Occipital lobe (tissue), 2 donors: ENCODE measurements around the gene PMEPA1. TPM values are rescaled to one million over a fixed set of nuclear protein-coding genes. Genes with fewer than 3 reads are reported as not detected.

ENCODE experiments used
- DNase-seq: peaks from one replicate; lab custom pipeline; 2025; lab: John Stamatoyannopoulos, UW
- total RNA-seq: library from RNA; depleted of rRNA; stranded (reverse); fragments of >200 nt; gene quantifications from one replicate; pipeline ENCODE4 v1.2.3, GENCODE V29; 2014

The PMEPA1 gene
- total RNA-seq, 1 donor from 2014 or later = 8.3 TPM

DNA sequence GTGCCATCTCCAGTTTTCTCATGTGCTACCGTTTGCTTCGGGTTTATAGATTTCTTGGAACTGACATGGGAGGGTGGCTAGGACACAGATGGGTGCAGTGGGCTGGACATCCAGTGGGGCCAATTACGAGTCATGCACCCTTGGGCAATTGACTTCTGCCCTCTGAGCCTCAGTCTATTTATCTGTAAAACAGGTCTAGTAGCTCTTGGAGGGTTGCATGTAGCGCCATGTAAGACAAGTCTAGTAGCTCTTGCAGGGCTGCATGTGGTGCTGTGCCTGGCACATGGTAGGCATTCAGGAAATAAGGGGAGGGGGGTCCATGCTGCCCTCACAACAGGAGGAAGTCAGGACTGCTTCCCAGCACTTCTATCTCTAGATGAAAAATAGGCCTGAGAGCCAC lies 15.3 kb downstream of the PMEPA1 start:
- DNase-seq = no peak

DNA sequence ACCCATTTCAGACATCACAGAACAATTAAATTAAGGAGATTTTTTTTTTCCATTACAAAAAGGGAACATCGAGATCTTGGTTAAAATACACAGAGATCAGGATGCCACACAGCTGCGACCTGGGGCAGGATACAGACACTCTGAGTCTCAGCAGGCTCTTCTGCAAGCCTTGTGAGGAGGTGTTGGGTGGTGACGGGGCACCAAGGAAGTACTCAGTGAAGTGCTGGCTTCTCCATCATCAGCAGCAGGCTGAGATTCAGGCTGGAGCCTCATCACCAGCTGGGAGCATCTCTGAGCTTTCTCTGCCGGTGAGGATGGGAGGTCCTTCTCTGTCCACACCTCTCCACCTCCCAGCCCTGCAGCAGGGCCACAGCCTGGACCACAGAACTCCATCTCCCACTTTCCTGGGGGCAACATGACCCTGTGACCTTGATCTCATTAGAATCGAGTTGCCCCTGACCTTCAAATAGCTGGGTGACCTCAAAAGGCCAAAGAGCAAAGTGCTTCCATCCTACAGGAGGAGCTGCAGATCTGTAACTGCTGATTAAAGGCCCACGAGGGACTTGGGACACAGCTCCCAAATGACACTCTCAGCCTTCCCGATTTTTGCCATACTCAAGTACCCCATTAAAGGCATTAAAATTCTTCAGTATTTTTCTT lies 16.0 kb downstream of the PMEPA1 start:
- DNase-seq = no peak

DNA sequence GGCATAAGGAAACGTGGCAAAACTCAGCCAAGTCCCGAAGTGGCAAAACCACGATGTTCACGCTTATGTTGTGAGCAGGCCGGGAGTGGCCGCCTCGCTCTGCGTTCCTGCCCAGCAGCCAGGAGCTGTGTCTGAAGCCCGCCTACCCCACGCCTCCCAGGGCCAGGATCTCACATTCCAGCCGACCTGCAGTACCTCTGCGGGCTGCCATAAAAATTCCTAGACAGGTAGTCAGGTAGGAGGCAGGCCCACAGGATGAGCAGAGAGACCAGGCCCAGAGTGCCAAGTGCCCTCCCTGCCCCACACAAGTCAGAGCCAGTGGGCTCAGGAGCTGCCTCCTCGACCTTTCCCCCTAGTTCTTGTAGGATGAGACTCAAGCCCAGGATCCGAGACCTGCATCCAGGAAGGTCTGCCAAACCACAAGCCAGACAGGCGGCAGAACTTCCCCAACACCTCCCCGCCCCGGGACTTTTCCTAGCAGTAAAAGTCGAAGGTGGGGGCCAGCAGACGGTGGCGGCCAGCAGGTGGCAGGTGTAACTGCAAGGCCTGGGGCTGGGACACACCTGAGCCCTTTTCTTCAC lies 16.7 kb downstream of the PMEPA1 start:
- DNase-seq = no peak

DNA sequence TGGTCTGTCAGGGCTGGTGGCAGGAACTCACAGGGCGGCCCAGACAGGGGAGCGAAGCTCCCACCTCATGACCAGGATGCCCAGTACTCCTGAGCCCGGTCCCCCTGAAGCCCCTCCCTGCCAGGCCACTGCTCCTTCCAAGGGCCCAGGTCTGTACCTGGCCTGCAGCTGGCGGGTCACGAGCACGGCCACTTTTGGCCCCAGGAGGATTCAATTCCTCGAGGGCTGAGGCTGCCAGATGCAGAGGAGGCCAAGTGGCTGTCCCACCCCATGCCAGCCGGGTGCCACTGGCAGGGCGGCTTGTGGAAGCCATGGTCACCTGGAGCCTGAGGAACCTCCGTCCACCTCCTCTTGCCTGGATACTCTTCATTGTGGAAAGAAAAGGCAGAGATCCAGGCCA lies 17.4 kb downstream of the PMEPA1 start:
- no peak for DNase-seq

DNA sequence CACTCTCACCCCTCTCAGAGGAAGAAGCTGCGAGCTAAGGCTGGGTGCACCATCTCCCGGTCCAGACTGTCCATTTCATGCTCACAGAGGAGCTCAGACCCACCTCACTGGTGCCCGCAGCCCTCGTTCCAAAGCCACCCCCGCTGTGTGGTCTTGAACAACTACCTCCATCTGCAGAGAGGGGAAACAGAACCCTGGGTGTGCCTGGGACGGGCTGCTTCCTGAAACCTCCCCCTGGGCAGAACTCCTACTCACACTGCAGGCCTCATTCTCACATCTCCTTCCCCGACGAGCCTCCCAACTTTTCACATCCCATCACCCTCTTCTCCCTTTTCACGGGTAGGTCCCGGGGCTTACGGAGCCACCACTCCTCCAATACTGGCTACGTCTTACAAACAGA lies 18.1 kb downstream of the PMEPA1 start:
- no peak for DNase-seq

DNA sequence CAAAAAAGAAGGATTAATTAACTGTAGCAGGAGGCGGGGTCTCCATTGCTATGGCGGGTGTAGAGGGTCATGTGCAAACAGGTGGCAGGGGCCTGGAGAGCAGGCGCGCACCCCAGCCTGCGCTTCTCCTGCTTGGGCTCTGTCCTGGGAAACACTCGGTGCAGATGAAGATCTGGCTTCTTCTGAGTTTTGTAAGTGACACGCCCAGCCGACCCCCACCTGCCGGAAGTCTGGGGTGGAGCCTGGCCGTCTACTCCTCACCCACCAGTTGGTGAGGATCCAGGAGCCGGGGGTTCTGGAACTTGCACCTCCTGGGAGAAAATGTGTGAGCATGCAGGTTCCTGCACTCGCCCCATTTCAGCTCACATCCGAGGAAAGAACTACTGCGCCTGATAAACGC lies 19.3 kb downstream of the PMEPA1 start:
- no peak for DNase-seq

DNA sequence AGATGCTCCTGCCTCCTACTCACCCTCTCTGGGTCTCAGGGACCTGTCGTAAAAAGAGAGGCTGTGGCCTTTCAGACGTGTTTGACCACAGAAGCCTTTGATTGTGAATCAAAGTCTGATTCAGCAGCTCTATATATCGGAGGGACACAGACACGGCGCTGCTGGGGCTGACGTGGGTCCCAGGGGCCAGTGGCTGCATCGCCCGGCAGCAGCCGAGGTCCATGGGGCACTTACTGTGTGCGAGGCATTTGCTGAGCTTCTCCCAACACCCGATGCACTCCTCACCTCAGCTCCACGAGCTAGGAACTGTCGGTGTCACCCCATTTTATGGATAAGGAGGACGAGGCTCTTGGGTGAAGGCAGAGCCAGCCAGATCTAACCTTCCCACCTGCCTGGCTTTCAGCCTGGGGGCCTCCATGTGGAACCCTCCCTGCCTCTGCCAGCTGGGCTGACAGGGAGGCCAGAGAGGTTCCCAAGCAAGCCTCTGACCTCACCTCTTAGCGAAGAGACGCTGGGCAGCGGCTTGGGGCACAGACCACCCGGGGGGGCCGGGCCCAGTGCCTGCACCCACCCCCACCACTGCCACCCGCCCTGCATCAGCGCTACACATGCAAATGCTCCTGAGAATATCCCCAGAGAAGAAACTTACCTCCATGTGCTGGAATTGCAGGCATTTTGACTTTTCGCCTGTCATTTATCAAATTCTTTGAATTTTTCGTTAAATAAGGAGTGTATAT lies 19.9 kb downstream of the PMEPA1 start:
- no peak for DNase-seq

DNA sequence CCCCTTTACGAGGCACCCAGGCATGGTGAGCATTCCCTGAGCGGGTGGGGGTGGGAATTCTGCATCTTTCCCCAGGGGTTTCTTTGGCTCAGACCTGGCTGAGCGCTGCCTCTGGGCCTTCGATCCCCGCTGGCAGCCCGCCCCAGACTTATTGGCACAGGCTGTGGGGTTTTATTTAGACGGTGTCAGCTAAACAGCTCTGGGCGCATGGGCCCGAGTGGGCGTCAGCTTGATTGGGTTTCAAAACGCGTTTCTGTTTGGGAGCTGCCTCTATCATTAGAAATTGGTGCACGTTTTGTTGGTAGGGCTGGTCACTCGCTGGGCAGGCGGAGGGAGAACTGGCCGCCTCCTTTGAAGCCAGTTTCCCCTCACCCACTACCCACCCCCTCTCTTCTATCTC lies 21.0 kb downstream of the PMEPA1 start:
- no peak for DNase-seq

DNA sequence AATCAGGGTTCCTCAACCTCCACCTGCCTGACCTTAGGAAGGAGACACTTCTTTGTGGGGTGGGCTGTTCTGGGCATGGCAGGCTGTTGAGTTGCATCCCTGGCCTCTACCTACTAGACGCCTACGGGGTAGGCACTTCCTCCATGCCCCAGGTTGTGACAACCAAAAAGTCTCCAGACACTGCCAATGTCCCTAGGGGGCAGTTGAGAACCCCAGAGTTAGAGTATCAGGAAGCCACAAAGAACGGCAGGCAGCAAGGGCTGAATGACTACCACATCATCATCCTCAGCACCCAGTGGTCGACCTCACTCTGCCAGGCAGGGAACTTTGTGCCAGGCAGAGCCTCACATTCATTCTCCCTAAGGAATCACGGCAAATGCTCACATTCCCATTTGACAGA lies 21.5 kb downstream of the PMEPA1 start:
- DNase-seq = no peak

DNA sequence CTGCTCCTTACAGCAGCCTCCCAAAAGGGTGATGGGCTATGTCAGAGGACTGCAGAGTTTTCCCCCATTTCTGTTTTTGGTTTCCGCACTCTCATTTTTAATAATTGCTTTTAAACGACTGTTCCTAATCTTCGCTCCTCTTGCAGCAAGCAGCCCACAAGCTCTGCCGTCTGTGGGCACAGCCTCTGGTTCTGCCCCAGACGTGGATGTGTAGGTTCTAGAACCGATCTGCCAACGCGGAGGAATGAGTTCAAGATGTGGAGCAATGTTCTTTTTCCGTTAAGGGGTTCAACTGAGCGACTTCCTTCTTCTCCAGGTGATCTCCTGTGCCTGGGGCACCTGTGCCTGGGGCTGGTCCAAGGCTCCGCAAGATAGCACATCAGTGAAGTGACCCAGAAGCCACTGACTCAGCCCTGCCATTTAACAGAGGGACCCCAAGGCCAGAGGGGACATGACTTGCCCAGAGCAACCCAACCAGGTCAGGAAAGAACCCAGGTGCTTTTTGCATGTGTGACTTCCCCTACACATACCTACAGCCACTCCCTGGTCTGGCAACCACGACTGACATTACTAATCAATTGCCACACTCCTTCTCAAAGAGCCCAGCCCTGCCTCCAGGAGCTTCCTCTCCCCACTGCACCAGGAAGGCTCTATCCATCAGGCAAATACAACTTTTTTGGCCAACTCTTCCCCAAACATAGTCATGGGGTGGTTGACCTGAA lies 22.7 kb downstream of the PMEPA1 start:
- DNase-seq = no peak

DNA sequence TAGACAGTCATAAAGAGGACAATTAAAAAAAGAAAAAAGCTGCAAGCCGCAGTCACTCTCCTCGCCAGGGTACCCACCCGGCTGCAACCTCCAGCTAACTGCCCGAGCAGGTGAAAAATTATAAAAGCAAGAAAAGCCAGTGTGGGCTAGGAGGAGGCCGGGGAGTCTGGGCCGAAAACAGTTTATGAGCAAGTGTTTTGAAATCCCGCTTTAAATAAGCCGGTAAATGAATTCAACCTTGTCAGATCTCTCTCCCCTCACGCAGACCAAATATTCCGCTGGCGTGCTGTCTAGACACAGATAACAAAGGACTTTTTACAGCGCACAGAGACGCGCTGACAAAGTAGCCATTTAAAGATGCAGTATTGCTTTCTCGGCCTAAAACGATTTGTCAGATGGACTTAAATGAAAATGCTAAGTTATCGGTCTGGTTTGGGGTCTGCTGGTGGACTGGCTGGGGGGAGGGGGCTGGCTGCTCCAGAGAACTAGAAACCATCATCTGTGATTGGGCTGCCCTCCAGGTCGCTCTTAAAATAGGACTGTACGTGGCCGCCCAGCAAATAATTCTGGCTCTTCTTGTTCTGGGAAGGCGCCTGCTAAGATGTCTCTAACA lies 24.6 kb downstream of the PMEPA1 start:
- no peak for DNase-seq

DNA sequence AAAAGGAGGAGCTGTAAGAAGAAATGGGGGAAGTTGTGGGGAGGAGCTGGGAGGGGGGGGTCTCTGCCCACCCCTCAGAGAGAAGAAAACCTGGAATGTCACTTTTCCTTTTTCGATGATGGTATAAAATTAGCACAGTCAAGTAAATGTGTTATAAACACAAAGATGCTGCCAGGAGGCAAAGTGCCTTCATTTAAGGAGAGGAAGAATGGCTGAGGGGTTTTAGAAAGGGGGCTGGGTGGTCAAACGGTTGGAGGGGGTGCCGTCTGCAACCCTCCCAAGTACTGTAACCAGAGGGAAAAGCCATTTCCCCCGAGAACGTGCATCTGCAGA lies 25.0 kb downstream of the PMEPA1 start:
- no peak for DNase-seq

DNA sequence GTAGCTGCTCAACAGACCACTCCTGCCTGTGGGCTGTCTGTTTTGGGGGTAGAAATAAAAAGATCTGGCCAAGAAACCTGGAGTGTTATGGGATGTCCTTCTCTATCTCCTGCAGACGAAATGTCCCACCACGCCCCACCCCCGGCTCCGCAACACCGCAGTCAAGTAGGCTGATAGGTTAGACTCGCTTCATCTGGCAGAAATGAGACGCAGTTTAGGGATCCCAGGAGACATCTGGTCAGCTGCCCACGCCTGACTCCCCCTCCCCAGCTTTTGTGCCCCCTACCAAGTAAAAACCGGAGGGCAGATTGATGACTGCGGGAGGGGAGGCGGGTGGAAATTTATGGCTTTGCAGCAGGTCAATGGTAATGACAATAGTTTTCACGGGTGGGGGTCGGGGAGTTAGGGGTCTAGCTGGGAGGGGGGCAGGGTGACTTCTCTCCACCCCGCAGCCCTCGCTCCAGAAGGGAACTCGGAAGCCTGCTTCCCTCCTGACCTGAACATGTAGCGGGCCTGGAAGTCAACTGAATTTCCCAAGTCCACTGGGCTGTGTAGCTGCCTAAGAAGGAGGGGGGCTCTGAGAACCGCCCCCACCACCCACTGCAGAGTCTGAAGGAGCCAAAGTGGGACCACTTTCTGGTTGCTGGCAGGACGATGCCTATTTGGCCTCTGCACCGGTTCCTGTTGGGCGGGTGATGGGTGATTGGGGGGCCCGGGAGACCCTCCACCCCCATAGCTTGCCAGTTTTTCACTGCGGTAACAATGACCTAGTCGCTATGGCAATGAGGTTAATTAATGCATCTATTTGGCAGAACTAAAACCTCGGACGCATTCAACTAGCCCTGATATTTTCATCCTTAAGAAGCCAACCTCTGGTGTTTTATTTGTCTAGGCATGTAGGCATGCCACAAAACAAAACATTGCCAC lies 25.7 kb downstream of the PMEPA1 start:
- no peak for DNase-seq

DNA sequence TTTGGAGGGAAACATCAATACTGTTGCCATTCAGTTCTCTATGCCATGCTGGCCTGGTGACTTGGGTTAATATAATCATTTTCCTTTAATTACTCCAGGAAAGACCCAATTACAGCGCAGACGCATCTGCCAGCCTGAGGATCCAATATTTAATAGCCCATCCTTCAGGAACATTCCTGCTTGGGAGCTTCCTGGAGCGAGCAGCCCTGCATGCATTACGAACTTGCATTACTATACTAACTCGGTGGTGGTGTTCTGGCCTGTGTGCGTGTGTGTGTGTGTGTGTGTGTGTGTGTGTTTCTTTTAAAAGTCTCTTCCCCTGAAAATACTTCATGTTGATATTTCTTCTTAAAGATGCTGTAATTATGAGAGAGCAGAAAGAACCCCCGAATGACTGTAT lies 26.5 kb downstream of the PMEPA1 start:
- DNase-seq = no peak

DNA sequence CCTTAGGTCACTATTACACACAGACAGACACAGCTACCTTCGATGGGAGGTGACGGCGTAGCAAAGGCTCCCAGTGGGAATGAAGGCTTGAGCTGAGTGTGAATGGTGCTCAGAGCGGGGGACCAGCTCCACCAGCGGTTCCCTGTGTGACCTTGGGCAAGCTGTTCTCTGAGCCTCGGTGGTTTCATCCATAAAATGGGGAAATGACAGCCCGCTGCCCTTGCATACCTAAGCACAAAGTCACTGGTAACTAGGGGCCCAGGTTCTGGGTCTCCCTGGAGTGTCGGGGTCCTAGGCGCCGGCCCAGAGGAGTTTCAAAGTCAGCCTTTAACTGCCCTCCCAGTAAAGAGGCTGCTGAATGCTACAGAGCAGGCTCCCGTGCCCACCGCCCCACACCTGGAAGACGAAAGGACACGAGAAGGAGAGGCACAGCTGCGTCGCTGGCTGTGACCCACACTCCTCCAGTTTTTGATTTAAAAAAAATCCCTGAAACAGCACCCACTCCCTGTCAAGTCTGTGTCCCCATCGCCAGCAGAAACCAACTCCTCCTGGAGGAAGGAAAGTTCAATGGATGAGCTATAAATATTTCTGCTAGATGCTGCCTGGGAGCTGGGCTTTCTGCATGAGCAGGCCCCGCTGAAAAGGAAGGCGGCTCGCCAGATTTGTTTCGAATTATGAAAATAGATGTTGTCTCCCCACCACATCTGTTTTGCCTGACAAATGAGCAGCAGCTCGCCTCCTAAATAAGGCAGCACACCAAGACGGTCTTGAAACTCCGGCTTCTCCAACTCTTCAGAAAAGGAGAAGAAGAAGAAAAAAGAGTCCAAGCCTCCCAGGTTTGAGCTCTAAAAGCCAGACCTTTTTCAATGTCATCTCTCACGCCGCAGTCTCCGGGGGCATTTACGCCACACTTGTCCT lies 27.4 kb downstream of the PMEPA1 start:
- DNase-seq = peak; percentile 17

DNA sequence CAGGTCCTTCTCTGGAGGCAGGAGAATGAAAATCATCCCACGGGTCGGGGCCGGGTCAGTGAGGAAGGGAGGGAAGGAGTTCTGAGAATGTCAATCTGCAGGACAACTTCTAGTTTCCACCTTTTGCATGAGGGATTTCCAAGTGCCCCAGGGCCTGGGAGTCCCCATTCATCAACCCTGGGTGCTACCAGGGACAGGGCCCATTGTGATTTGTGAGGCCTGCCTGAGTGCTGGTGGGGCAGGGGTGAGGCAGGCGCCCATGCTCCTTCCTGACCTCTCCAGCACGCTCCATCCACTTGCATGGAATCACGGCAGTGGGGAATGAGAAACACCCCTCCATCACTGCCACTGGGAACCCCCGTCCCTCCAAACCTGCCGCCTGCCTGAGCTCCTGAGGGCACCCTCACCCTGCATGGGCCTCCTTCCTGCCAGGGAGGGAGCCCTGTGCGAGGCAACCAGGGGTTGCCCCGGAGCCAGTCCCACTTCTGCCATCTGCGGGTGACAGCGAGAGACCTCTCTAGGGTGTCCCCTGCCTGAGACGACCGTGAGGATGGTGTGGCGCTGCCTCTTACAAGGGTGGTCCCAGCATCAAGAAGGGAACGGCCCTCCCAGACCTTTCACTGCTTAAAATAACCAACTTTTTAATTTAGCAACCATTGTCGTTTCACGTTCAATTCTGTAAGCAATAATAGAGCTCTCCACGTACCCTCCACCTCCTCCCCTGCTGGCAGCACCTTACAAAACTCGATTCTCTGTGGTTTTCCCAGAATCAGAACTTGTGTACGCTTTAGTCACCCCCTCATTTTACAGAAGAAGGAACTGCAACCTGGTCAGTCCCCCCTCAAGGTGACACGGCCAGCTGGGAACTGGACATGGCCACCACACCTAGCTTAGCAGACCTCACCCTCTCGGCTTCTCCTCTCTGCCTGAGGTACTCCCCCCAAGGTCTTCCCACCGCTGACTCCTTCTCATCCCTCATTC lies 28.6 kb downstream of the PMEPA1 start:
- DNase-seq = no peak

DNA sequence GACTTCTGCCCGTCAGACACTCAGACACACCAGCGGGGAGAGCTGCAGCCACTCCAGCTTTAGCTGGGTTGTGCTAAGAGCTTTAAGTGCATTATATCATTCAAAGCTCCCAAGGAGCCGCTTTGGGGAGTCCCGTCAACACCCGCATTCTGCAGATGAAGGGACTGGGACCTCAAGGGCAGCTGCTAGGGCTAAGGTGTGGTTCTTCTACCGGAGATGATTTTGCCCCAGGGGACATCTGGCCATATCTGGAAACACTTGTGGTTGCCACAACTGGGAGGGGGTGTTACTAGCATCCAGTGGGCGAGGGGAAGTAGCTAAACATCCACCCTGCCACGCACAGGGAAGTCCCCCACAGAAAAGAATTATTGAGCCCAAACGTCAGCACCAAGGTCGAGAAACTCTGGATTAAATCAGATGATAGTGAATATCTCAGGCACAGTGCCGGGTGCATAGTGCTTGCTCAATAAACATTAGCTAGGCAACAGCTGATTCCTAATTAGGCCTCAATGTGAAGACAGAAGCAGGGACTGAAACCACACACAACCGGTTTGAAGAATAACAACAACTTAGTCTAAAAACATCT lies 29.6 kb downstream of the PMEPA1 start:
- DNase-seq = no peak

DNA sequence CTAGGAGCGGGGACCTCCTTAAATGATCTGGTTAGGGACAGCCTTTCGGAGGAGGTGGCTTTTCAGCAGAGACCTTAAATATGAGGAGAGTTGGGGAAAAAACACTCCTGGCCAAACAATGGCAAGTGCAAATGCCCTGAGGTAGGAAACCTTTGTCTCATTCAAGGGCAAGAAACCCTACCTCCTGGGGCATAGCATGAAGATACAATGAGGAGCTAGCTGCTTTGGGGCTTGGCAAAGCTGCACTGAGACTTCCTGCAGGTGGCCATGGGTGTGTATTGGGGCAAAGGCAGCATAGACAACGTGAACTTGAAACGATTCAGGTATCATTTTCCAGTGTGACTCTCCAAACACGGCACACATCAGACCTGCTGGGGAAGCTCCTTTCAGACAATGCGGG lies 30.7 kb downstream of the PMEPA1 start:
- no peak for DNase-seq
